Measurements from ENCODE around the gene CTR9. TPM values are rescaled to one million over a fixed set of nuclear protein-coding genes. Genes with fewer than 3 reads are reported as not detected.

The CTR9 gene
- total RNA-seq, 1 experiment from 2014 or later = 25.1 TPM

GRCh38 chr11:10742460-10743208 lies 8.4 kb upstream of the CTR9 start:
- peak; percentile 48 for DNase-seq (ENCODE audit: low read depth)

- DNase-seq (ENCODE audit: low read depth) = no peak
Measured at GRCh38 chr11:10743354-10744000, 7.6 kb upstream of the CTR9 start.

GRCh38 chr11:10744206-10744605 lies 6.8 kb upstream of the CTR9 start:
- DNase-seq (ENCODE audit: low read depth) = no peak

- DNase-seq (ENCODE audit: low read depth) = no peak
Measured at GRCh38 chr11:10746871-10747270, 4.2 kb upstream of the CTR9 start.

- DNase-seq (ENCODE audit: low read depth) = no peak
Measured at GRCh38 chr11:10747733-10748132, 3.3 kb upstream of the CTR9 start.

- DNase-seq (ENCODE audit: low read depth) = no peak
Measured at GRCh38 chr11:10749476-10749875, 1.6 kb upstream of the CTR9 start.

- no peak for DNase-seq (ENCODE audit: low read depth)
Measured at GRCh38 chr11:10751581-10751940, 515 bp downstream of the CTR9 start.

GRCh38 chr11:10752061-10752460 lies 1.0 kb downstream of the CTR9 start:
- no peak for DNase-seq (ENCODE audit: low read depth)

- DNase-seq (ENCODE audit: low read depth) = no peak
Measured at GRCh38 chr11:10752486-10752885, 1.4 kb downstream of the CTR9 start.

GRCh38 chr11:10758957-10759356 lies 7.9 kb downstream of the CTR9 start:
- no peak for DNase-seq (ENCODE audit: low read depth)

- DNase-seq (ENCODE audit: low read depth) = no peak
Measured at GRCh38 chr11:10761085-10761698, 10.1 kb downstream of the CTR9 start.

- DNase-seq (ENCODE audit: low read depth) = no peak
Measured at GRCh38 chr11:10762185-10762584, 11.1 kb downstream of the CTR9 start.

GRCh38 chr11:10762913-10763421 lies 11.9 kb downstream of the CTR9 start:
- DNase-seq (ENCODE audit: low read depth) = no peak

GRCh38 chr11:10763766-10764165 lies 12.7 kb downstream of the CTR9 start:
- no peak for DNase-seq (ENCODE audit: low read depth)

- no peak for DNase-seq (ENCODE audit: low read depth)
Measured at GRCh38 chr11:10764412-10764811, 13.4 kb downstream of the CTR9 start.

- DNase-seq (ENCODE audit: low read depth) = peak; percentile 46
Measured at GRCh38 chr11:10770626-10771254, 19.7 kb downstream of the CTR9 start.

GRCh38 chr11:10771457-10771856 lies 20.4 kb downstream of the CTR9 start:
- DNase-seq (ENCODE audit: low read depth) = no peak

GRCh38 chr11:10774811-10775210 lies 23.8 kb downstream of the CTR9 start:
- DNase-seq (ENCODE audit: low read depth) = no peak

- DNase-seq (ENCODE audit: low read depth) = no peak
Measured at GRCh38 chr11:10777393-10777793, 26.3 kb downstream of the CTR9 start.

- DNase-seq (ENCODE audit: low read depth) = peak; percentile 43
Measured at GRCh38 chr11:10777806-10778205, 26.8 kb downstream of the CTR9 start.

- peak; percentile 89 for DNase-seq (ENCODE audit: low read depth)
Measured at GRCh38 chr11:10778217-10778970, 27.3 kb downstream of the CTR9 start.

Data from LHCN-M2 (cell line).